Stimulated activated CD8-positive, alpha-beta memory T cell treated with anti-CD3 and anti-CD28 coated beads, Interleukin-15, amount 100 ng/mL, for 1 hour (primary cell): ENCODE data around the gene ADAMTS18.
"Not testable (repeated sequence)": the region's sequence is repeated elsewhere in the genome, so short reads cannot be mapped to it uniquely, and the experiment has no call there.

ENCODE experiments used
- DNase-seq: peaks from one replicate; pipeline ENCODE4 v3.0.0-alpha.2; 2020; ENCODE audit warnings: low read depth

Gene ADAMTS18

GRCh38 chr16:77434530-77435271, at the start of gene ADAMTS18:
Gene ADAMTS18 (minus strand): TSS chr16:77435034. CDS start chr16:77434695, 339 bp downstream.
- no peak for DNase-seq

GRCh38 chr16:77480681-77481315, 46.0 kb upstream of the ADAMTS18 start:
- DNase-seq: no peak

GRCh38 chr16:77472262-77472661, 37.4 kb upstream of the ADAMTS18 start:
- DNase-seq: no peak

GRCh38 chr16:77470851-77471250, 36.0 kb upstream of the ADAMTS18 start:
- no peak for DNase-seq

GRCh38 chr16:77469634-77470033, 34.8 kb upstream of the ADAMTS18 start:
- no peak for DNase-seq

- DNase-seq: no peak
These were observed 34.0 kb upstream of the ADAMTS18 start for GRCh38 chr16:77468831-77469230.

- no peak for DNase-seq
These were observed 33.0 kb upstream of the ADAMTS18 start for GRCh38 chr16:77467821-77468335.

- DNase-seq: not testable (repeated sequence)
These were observed 28.8 kb upstream of the ADAMTS18 start for GRCh38 chr16:77463659-77464058.

GRCh38 chr16:77462894-77463293, 28.1 kb upstream of the ADAMTS18 start:
- no peak for DNase-seq

- no peak for DNase-seq
These were observed 24.9 kb upstream of the ADAMTS18 start for GRCh38 chr16:77459534-77460254.

- DNase-seq: no peak
These were observed 22.2 kb upstream of the ADAMTS18 start for GRCh38 chr16:77457046-77457445.

GRCh38 chr16:77452243-77452642, 17.4 kb upstream of the ADAMTS18 start:
- DNase-seq: no peak

GRCh38 chr16:77450790-77451487, 16.1 kb upstream of the ADAMTS18 start:
- DNase-seq: no peak

- DNase-seq: no peak
These were observed 14.4 kb upstream of the ADAMTS18 start for GRCh38 chr16:77449208-77449607.

- DNase-seq: no peak
These were observed 10.5 kb upstream of the ADAMTS18 start for GRCh38 chr16:77445324-77445723.

GRCh38 chr16:77444147-77444460, 9.3 kb upstream of the ADAMTS18 start:
- no peak for DNase-seq

GRCh38 chr16:77443357-77444146, 8.7 kb upstream of the ADAMTS18 start:
- DNase-seq: no peak

GRCh38 chr16:77442078-77442477, 7.2 kb upstream of the ADAMTS18 start:
- DNase-seq: no peak

GRCh38 chr16:77439106-77439505, 4.3 kb upstream of the ADAMTS18 start:
- DNase-seq: no peak

GRCh38 chr16:77437859-77438258, 3.0 kb upstream of the ADAMTS18 start:
- DNase-seq: no peak

- DNase-seq: no peak
These were observed 512 bp upstream of the ADAMTS18 start for GRCh38 chr16:77435272-77435820.
